Muscle layer of colon (tissue), 2 donors: ENCODE measurements around the gene DPM1.
A peak's percentile ranks its signal among the peaks of the same experiment; 100 is the strongest.

Experiments
- H3K27ac ChIP-seq: one replicate; pipeline ENCODE4 v1.7.0; 2013; ENCODE audit warnings: low read depth, mild to moderate bottlenecking, low read length, moderate library complexity
- H3K27me3 ChIP-seq, 2 donors: one replicate each; pipeline ENCODE4 v1.7.0; 2013; ENCODE audit warnings: low read length in 2 of 2, mild to moderate bottlenecking in 2 of 2; ENCODE audit not compliant: insufficient read depth in 2 of 2, control insufficient read depth in 1 of 2
- H3K36me3 ChIP-seq: one replicate; pipeline ENCODE4 v1.7.0; 2013; ENCODE audit warnings: mild to moderate bottlenecking, low read length; ENCODE audit not compliant: insufficient read depth
- H3K4me1 ChIP-seq: one replicate; pipeline ENCODE4 v1.7.0; 2013; ENCODE audit warnings: mild to moderate bottlenecking, low read length; ENCODE audit not compliant: insufficient read depth
- H3K4me3 ChIP-seq, 2 donors: one replicate each; pipeline ENCODE4 v1.7.0; 2013; ENCODE audit warnings: low read length in 2 of 2, low read depth in 1 of 2, mild to moderate bottlenecking in 1 of 2, moderate library complexity in 1 of 2
- H3K9ac ChIP-seq: one replicate; pipeline ENCODE4 v1.7.0; 2013; ENCODE audit warnings: low read length
- H3K9me3 ChIP-seq: one replicate; pipeline ENCODE4 v1.7.0; 2013; ENCODE audit warnings: mild to moderate bottlenecking, low read length
- donor health status: abdominal sarcoma.
- donor health status: Adenocarcinoma of cecum.

DPM1 gene

GRCh38 chr20:50957798-50958614, at the start of gene DPM1:
DPM1 (minus strand) TSS chr20:50958532; CDS start chr20:50958523, 9 bp downstream.
- Histone ChIP-seq H3K9ac (peak within 1 kb of the TSS; percentile 96), H3K4me3 (peak within 1 kb of the TSS; percentile 77 to 87), H3K4me1 (peaks cover 27% of the 10 kb centered on the region), H3K27ac (peak within 1 kb of the TSS; percentile 92), H3K36me3 (peaks cover 5% of the 10 kb centered on the region), H3K27me3 (no peaks in the 10 kb centered on the region), H3K9me3 (no peaks in the 10 kb centered on the region)

DNA sequence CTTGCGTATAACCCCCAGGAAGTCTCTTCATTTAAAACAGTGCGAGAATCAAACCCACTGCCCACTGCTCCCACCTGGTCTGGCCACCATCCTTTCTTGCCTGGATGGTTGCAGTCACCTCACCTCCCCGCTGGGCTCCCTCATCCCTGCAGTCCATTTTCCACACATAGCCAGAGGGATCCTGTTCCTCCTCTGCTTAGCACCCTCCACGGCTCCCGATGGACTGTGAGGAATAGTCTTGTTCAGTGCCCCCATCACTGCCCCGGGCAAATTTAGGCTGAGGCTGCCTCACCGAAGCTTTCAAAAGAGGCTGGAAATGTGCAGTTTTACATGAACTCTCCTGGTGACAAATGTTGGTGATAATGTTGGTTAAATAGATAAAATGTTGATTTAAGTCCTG, 46.9 kb upstream of the DPM1 start:
- Histone ChIP-seq H3K9ac (no peak overlapping the region), H3K27me3 (no peaks in the 10 kb centered on the region), H3K36me3 (no peaks in the 10 kb centered on the region), H3K27ac (no peak overlapping the region), H3K9me3 (no peaks in the 10 kb centered on the region), H3K4me1 (no peaks in the 10 kb centered on the region), H3K4me3 (no peak overlapping the region)

- Histone ChIP-seq H3K27me3 (no peaks in the 10 kb centered on the region), H3K9ac (no peak overlapping the region), H3K4me3 (no peak overlapping the region), H3K4me1 (no peaks in the 10 kb centered on the region), H3K27ac (no peak overlapping the region), H3K9me3 (no peaks in the 10 kb centered on the region), H3K36me3 (no peaks in the 10 kb centered on the region)
Observed at GRCh38 chr20:51004781-51005180, 46.4 kb upstream of the DPM1 start.

DNA sequence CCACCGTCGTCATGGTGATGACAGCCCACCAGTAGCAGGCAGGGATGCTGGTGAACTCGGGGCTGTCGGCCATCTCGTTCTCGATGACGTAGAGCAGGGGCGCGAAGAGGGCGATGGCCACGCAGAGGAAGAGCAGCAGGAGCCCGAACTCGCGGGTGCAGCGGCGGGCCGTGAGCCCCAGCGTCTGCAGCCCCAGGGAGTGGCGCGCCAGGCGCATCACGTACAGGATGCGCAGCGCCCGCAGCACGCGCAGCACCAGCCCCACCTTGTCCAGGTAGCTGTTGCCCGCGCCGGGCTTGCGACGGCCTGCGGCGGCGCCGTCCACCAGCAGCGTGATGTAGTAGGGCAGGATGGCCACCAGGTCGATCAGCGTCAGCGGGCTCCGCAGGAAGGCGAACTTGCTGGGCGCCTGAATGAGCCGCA, 46.0 kb upstream of the DPM1 start:
- H3K9me3 ChIP-seq, result no peaks in the 10 kb centered on the region
- H3K36me3 ChIP-seq, result no peaks in the 10 kb centered on the region
- no peaks in the 10 kb centered on the region for H3K4me1 ChIP-seq
- no peak overlapping the region for H3K27ac ChIP-seq
- no peak overlapping the region for H3K9ac ChIP-seq
- no peaks in the 10 kb centered on the region for H3K27me3 ChIP-seq
- no peak overlapping the region for H3K4me3 ChIP-seq

GRCh38 chr20:51003753-51004152, 45.4 kb upstream of the DPM1 start:
- no peak overlapping the region for H3K27ac ChIP-seq
- H3K9me3 ChIP-seq, result no peaks in the 10 kb centered on the region
- no peaks in the 10 kb centered on the region for H3K36me3 ChIP-seq
- H3K27me3 ChIP-seq, result no peaks in the 10 kb centered on the region
- H3K4me1 ChIP-seq, result no peaks in the 10 kb centered on the region
- H3K4me3 ChIP-seq, result no peak overlapping the region
- no peak overlapping the region for H3K9ac ChIP-seq

DNA sequence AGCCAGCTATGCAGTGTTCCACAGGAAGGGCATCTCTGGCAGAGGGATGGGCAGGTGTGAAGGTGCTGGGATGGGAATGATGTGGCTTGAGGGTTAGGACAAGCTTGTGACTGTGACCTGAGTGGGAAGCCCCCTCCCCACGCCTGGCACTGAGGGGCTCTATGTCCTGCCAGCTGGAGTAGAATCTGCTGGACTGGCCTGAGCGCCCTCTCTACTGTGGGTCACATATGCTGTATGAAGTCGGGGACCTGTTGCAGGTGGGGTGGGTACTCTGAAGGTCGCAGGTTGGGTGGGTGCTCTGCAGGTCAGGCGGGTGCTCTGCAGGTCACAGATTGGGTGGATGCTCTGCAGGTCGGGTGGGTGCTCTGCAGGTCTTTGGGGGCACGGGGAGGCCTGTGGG, 44.3 kb upstream of the DPM1 start:
- no peaks in the 10 kb centered on the region for H3K4me1 ChIP-seq
- H3K9ac ChIP-seq, result no peak overlapping the region
- no peaks in the 10 kb centered on the region for H3K36me3 ChIP-seq
- H3K27ac ChIP-seq, result no peak overlapping the region
- H3K9me3 ChIP-seq, result no peaks in the 10 kb centered on the region
- no peaks in the 10 kb centered on the region for H3K27me3 ChIP-seq
- no peak overlapping the region for H3K4me3 ChIP-seq

DNA sequence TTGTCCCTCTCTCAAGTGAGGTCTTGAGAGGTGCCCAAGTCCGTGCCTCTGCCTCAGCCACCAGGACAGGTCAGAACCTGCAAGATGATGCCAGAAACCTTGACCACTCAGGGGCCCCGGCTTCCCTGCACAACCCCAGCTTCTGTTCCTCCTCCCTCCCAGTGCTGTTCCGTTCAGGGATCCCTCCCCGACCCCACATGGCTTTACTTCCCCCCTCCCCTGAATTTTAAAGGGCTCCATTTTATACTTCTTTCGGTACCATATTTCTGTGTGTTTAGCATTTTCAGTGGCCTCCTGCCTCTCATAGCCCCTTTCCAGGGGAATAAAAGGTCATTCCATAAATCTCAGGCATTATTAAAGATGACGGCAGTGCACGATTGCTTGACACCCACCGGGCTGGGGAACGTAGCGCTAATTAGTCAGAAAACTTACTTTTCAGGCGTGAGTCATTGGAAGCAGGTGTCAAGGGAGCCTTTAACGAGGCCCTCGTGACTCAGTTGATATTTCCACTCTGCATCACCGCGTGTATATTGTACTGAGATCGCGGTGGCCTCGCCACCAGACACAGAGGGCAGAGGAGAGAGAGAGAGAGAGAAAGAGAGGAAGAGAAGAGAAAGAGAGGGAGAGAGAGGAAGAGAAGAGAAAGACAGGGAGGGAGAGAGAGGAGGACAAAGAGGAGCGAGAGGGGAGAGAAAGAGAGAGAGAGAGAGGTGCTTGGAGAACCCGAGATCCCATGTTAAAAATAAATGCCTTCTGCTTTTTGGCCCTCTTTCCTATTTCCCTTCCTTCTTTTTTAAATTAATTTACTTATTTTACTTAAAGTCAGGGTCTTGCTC, 43.3 kb upstream of the DPM1 start:
- no peak overlapping the region for H3K9ac ChIP-seq
- no peaks in the 10 kb centered on the region for H3K36me3 ChIP-seq
- no peaks in the 10 kb centered on the region for H3K4me1 ChIP-seq
- no peaks in the 10 kb centered on the region for H3K27me3 ChIP-seq
- H3K9me3 ChIP-seq, result no peaks in the 10 kb centered on the region
- H3K4me3 ChIP-seq, result no peak overlapping the region
- no peak overlapping the region for H3K27ac ChIP-seq

DNA sequence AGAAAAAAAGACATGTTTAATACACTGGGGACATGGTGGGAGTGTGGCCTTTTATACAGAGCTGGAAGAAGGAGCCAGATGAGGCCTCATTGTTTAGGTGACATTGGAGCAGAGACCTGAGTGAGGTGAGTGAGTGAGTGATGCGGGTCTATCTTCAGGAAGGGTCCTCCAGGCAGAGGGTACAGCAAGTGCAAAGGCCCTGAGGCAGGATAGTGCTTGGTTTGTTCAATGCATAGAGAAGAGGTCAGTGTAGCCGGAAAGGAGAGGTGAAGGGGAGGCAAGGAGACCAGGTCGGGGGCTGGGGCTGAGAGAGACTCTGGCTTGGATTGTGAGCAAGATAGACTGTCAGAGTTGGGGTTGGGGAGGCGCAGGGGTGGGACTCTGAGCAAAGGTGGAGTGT, 41.0 kb upstream of the DPM1 start:
- Histone ChIP-seq H3K27ac (no peak overlapping the region), H3K9me3 (no peaks in the 10 kb centered on the region), H3K9ac (no peak overlapping the region), H3K4me1 (no peaks in the 10 kb centered on the region), H3K4me3 (no peak overlapping the region), H3K27me3 (no peaks in the 10 kb centered on the region), H3K36me3 (no peaks in the 10 kb centered on the region)

DNA sequence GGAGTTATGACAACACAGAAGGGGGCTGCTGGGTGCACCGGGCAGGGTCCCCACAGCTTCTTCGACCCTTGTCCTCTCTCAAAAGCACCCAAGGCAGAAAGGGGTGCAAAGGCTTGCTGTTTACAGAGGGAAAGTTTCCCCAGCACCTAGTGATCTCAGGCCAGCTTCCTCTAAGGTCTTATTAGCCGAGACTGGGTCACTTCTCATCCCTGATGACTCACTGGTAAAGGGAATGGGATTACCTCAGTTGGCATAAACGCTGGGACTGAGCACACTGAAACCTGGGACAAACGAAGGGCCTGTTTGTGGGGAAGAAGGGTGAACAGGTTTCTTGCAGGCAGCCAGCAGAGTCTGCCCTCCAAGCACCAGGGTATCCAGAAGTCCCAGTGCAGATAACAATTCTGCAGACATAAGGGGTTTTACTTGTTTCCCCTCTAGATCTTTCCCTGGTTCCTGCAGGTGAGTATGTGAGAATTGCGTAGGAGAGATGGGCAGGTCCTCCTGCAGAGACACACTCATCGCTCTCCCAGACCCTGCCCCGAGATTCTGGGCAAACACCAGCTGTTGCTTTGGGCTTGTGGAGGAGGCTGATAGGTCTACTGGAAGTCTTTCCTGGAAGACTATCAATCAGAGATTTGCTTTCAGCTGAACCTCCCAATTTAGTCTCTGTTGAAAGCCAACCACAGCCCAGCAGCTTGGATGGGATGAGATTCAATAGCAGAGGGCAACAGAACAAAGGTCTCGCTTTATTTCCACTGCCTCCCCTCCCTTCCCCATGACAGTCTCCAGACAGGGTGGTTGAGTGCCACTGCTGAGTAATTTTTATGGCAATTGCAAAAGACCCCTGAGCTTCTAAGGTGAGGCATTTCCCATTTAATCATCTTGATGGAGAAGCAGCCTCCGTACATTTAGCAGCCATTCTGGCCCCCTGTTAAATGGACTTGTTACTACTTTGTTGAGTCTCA, 38.9 kb upstream of the DPM1 start:
- no peak overlapping the region for H3K4me3 ChIP-seq
- H3K27ac ChIP-seq, result no peak overlapping the region
- peaks cover 0 to 4% of the 10 kb centered on the region in 2 donors for H3K27me3 ChIP-seq
- no peaks in the 10 kb centered on the region for H3K9me3 ChIP-seq
- H3K9ac ChIP-seq, result no peak overlapping the region
- H3K36me3 ChIP-seq, result no peaks in the 10 kb centered on the region
- no peaks in the 10 kb centered on the region for H3K4me1 ChIP-seq

DNA sequence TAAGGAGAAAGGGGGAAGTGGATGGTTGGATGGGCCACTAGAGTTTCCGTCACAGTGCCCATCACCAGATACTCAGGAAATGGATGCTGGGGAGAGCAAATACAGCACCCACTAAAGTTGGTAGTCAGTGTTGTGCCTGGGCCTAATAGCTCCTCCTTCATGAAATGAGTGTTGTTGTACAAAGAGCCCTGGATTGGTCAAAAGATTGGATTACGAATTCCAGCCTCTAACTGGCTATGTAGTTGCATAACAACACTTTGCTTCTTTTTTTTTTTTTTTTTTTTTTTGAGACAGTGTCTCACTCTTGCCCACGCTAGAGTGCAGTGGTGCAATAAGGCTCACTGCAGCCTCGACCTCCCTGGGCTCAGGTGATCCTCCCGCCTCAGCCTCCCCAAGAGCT, 37.2 kb upstream of the DPM1 start:
- no peaks in the 10 kb centered on the region for H3K36me3 ChIP-seq
- no peaks in the 10 kb centered on the region for H3K4me1 ChIP-seq
- H3K9me3 ChIP-seq, result no peaks in the 10 kb centered on the region
- H3K4me3 ChIP-seq, result no peak overlapping the region
- H3K27me3 ChIP-seq, result peaks cover 0 to 4% of the 10 kb centered on the region in 2 donors
- no peak overlapping the region for H3K9ac ChIP-seq
- no peak overlapping the region for H3K27ac ChIP-seq

- H3K4me1 ChIP-seq, result no peaks in the 10 kb centered on the region
- H3K27me3 ChIP-seq, result peaks cover 0 to 4% of the 10 kb centered on the region in 2 donors
- H3K27ac ChIP-seq, result no peak overlapping the region
- H3K4me3 ChIP-seq, result no peak overlapping the region
- no peaks in the 10 kb centered on the region for H3K36me3 ChIP-seq
- no peaks in the 10 kb centered on the region for H3K9me3 ChIP-seq
- no peak overlapping the region for H3K9ac ChIP-seq
Observed at GRCh38 chr20:50993876-50994275, 35.5 kb upstream of the DPM1 start.
